ENCODE data around the gene HBA2.
"Not testable (repeated sequence)": the region's sequence is repeated elsewhere in the genome, so short reads cannot be mapped to it uniquely, and the experiment has no call there.

HBA2 gene

GRCh38 chr16:153550-154216 is 19.0 kb upstream of the HBA2 start:
- H3K27me3 ChIP-seq (ENCODE audit: insufficient read depth, low read length) = peaks cover 12% of the 10 kb centered on the region; the same call in 1 of the 2 replicates
- H2AFZ ChIP-seq (ENCODE audit: low read length); H3F3A ChIP-seq (ENCODE audit: insufficient read depth, low read length); H4K20me1 ChIP-seq (ENCODE audit: insufficient read depth, low read length); H3K4me2 ChIP-seq (ENCODE audit: low read length); H3K27ac ChIP-seq (ENCODE audit: low read depth, low read length, poor library complexity, severe bottlenecking); H3K9me2 ChIP-seq (ENCODE audit: low read depth, low read length); H3K36me3 ChIP-seq (ENCODE audit: insufficient read depth, low read length); H3K9me3 ChIP-seq (ENCODE audit: low read length); H3K4me3 ChIP-seq (ENCODE audit: low read depth, low read length, poor library complexity, severe bottlenecking); H3K79me2 ChIP-seq (ENCODE audit: insufficient read depth, low read length); H3K4me1 ChIP-seq (ENCODE audit: insufficient read depth, low read length, severe bottlenecking); H3K9ac ChIP-seq (ENCODE audit: low read length): not testable (repeated sequence)

- Histone ChIP-seq H3K9me2 (ENCODE audit: low read depth, low read length) (no peaks in the 10 kb centered on the region), H2AFZ (ENCODE audit: low read length) (no peak overlapping the region), H3K27me3 (ENCODE audit: insufficient read depth, low read length) (peaks cover 6% of the 10 kb centered on the region; the same call in 1 of the 2 replicates), H3K9me3 (ENCODE audit: low read length) (no peaks in the 10 kb centered on the region), H3K36me3 (ENCODE audit: insufficient read depth, low read length) (no peaks in the 10 kb centered on the region), H3K27ac (ENCODE audit: low read depth, low read length, poor library complexity, severe bottlenecking) (no peak overlapping the region), H3K4me3 (ENCODE audit: low read depth, low read length, poor library complexity, severe bottlenecking) (peak overlapping the region; percentile 47), H3K4me2 (ENCODE audit: low read length) (peak overlapping the region; percentile 53), H4K20me1 (ENCODE audit: insufficient read depth, low read length) (no peaks in the 10 kb centered on the region), H3K4me1 (ENCODE audit: insufficient read depth, low read length, severe bottlenecking) (peaks cover 4% of the 10 kb centered on the region), H3K9ac (ENCODE audit: low read length) (no peak overlapping the region; the same call in 1 of the 2 replicates), H3K79me2 (ENCODE audit: insufficient read depth, low read length) (no peaks in the 10 kb centered on the region), H3F3A (ENCODE audit: insufficient read depth, low read length) (no peaks in the 10 kb centered on the region)
- TF ChIP-seq EZH2 (IDR thresholded peaks at IDR 0.05; ENCODE audit: borderline replicate concordance, low read length) (no peak), CTCF (IDR thresholded peaks at IDR 0.05; ENCODE audit: low read length) (no peak)
These were observed 18.3 kb upstream of the HBA2 start for GRCh38 chr16:154217-155030.

- no peaks in the 10 kb centered on the region for H4K20me1 ChIP-seq (ENCODE audit: insufficient read depth, low read length)
- H3K27ac ChIP-seq (ENCODE audit: low read depth, low read length, poor library complexity, severe bottlenecking) = no peak overlapping the region
- no peak overlapping the region for H3K9ac ChIP-seq (ENCODE audit: low read length)
- H3K79me2 ChIP-seq (ENCODE audit: insufficient read depth, low read length) = no peaks in the 10 kb centered on the region
- H3K4me1 ChIP-seq (ENCODE audit: insufficient read depth, low read length, severe bottlenecking) = peaks cover 4% of the 10 kb centered on the region
- TF ChIP-seq CTCF (IDR thresholded peaks at IDR 0.05; ENCODE audit: low read length) (no peak), EZH2 (IDR thresholded peaks at IDR 0.05; ENCODE audit: borderline replicate concordance, low read length) (no peak)
- H3F3A ChIP-seq (ENCODE audit: insufficient read depth, low read length) = no peaks in the 10 kb centered on the region
- H3K9me3 ChIP-seq (ENCODE audit: low read length) = no peaks in the 10 kb centered on the region
- no peak overlapping the region for H3K4me3 ChIP-seq (ENCODE audit: low read depth, low read length, poor library complexity, severe bottlenecking)
- H2AFZ ChIP-seq (ENCODE audit: low read length) = no peak overlapping the region
- peaks cover 6% of the 10 kb centered on the region; the same call in 1 of the 2 replicates for H3K27me3 ChIP-seq (ENCODE audit: insufficient read depth, low read length)
- no peaks in the 10 kb centered on the region for H3K36me3 ChIP-seq (ENCODE audit: insufficient read depth, low read length)
- H3K9me2 ChIP-seq (ENCODE audit: low read depth, low read length) = no peaks in the 10 kb centered on the region
- H3K4me2 ChIP-seq (ENCODE audit: low read length) = 0 out of 2 replicates have a peak overlapping the region, but pooled peaks have one; percentile 53
These were observed 17.7 kb upstream of the HBA2 start for GRCh38 chr16:155031-155398.

Measured in OCI-LY1 (cell line).